Mucosa of descending colon (tissue), 3 donors: ENCODE results near the gene ERGIC1. TPM values are rescaled to one million over a fixed set of nuclear protein-coding genes. Genes with fewer than 3 reads are reported as not detected.

ENCODE experiments used
- ATAC-seq: fragments of 200-7000 bp; cut with Tn5 transposase; one replicate; pipeline ENCODE4 v1.9.1; 2020; ENCODE audit warnings: mild to moderate bottlenecking, moderate library complexity
- DNase-seq, 3 donors: peaks; one replicate each; pipeline ENCODE4 v3.0.0-alpha.2; 2020
- H3K36me3 ChIP-seq: fragments of 200-600 bp; one replicate; pipeline ENCODE4 v1.8.0; 2021; ENCODE audit warnings: low read depth, mild to moderate bottlenecking
- H3K4me1 ChIP-seq: fragments of 200-600 bp; one replicate; pipeline ENCODE4 v1.8.0; 2021; ENCODE audit warnings: low read depth, mild to moderate bottlenecking
- H3K4me3 ChIP-seq: fragments of 200-600 bp; one replicate; pipeline ENCODE4 v1.8.0; 2021; ENCODE audit warnings: mild to moderate bottlenecking
- H3K9me3 ChIP-seq: fragments of 200-600 bp; one replicate; pipeline ENCODE4 v1.8.0; 2021; ENCODE audit warnings: mild to moderate bottlenecking
- CTCF ChIP-seq: fragments of 200-600 bp; IDR thresholded peaks from one replicate; pipeline ENCODE4 v1.8.0; 2022; ENCODE audit warnings: antibody characterized with exemption, mild to moderate bottlenecking
- intact Hi-C, 2 donors: fragments of 100-400 bp; cut with DNase I in 1 of 2; cut with micrococcal nuclease in 1 of 2; formaldehyde crosslinking; loops; one replicate each; pipeline versions ENCODE4 v1.11.0 to v1.11.1; 2022; cut with DNase I, micrococcal nuclease
- total RNA-seq, 3 donors: library from RNA; stranded (reverse); fragmentation: NEBNext Ultra II Directional in 2 of 3; extraction: Animal tissue kit (Norgen Biotek cat#: 25700) in 2 of 3; gene quantifications; one replicate each; pipeline versions ENCODE4 v1.2.1 to v1.2.4, GENCODE V29; 2021 to 2023
- donor health status: DM: no; HTN: no; CAD: no; lungs with moderate emphysema.
- donor health status: DM: no; HTN: no; CAD: no.
- donor health status: DM: no; HTN: yes; CAD: no.

ERGIC1 gene
- total RNA-seq, 3 donors from 2014 or later, result 153 to 222 (median 199) TPM

- DNase-seq (peak; percentile 67 to 78 (median 67)), ATAC-seq (peak; percentile 65)
- intact Hi-C loops, result loop anchor here in 1 of 2 donors (10.0 kb wide), 1 partner anchor 129 kb away; the partner anchor contains the start of gene DUSP1
- Histone ChIP-seq H3K4me3 (no peak overlapping the region), H3K36me3 (peaks cover 6% of the 10 kb centered on the region), H3K9me3 (no peaks in the 10 kb centered on the region), H3K4me1 (peaks cover 30% of the 10 kb centered on the region)
- no peak for TF ChIP-seq CTCF
Measured at GRCh38 chr5:172903790-172904189, 69.7 kb downstream of the ERGIC1 start.

GRCh38 chr5:172904312-172904642 is 70.2 kb downstream of the ERGIC1 start:
- peaks cover 30% of the 10 kb centered on the region for H3K4me1 ChIP-seq
- DNase-seq, result no peak
- intact Hi-C loops, result loop anchor here in 1 of 2 donors (10.0 kb wide), 1 partner anchor 129 kb away; the partner anchor contains the start of gene DUSP1

GRCh38 chr5:172904643-172905345 is 70.7 kb downstream of the ERGIC1 start:
- intact Hi-C loops, result loop anchor here in 1 of 2 donors (10.0 kb wide), 1 partner anchor 130 kb away; the partner anchor contains the start of gene DUSP1
- peaks cover 4% of the 10 kb centered on the region for H3K36me3 ChIP-seq
- H3K4me3 ChIP-seq, result no peak overlapping the region
- H3K9me3 ChIP-seq, result no peaks in the 10 kb centered on the region
- no peak for TF ChIP-seq CTCF
- peaks cover 30% of the 10 kb centered on the region for H3K4me1 ChIP-seq
- ATAC-seq, result peak; percentile 90
- peak; percentile 89 to 90 (median 89) for DNase-seq

More at GRCh38 chr5:172904312-172904642, 70.2 kb downstream of the ERGIC1 start:
- TF ChIP-seq CTCF, result no peak
- peak; percentile 0 for ATAC-seq
- Histone ChIP-seq H3K4me3 (no peak overlapping the region), H3K9me3 (no peaks in the 10 kb centered on the region), H3K36me3 (peaks cover 6% of the 10 kb centered on the region)

- Histone ChIP-seq H3K9me3 (no peaks in the 10 kb centered on the region), H3K36me3 (no peaks in the 10 kb centered on the region), H3K4me3 (no peak overlapping the region), H3K4me1 (peaks cover 30% of the 10 kb centered on the region)
- intact Hi-C loops, result loop anchor here in 1 of 2 donors (10.0 kb wide), 1 partner anchor 131 kb away; the partner anchor contains the start of gene DUSP1
- no peak for DNase-seq
- TF ChIP-seq CTCF, result no peak
- ATAC-seq, result no peak
Measured at GRCh38 chr5:172905346-172906140, 71.5 kb downstream of the ERGIC1 start.

- ATAC-seq (no peak), DNase-seq (no peak)
- H3K9me3 ChIP-seq, result no peaks in the 10 kb centered on the region
- H3K36me3 ChIP-seq, result no peaks in the 10 kb centered on the region
- H3K4me3 ChIP-seq, result no peak overlapping the region
- intact Hi-C loops, result loop anchor here in 1 of 2 donors (10.0 kb wide), 1 partner anchor 132 kb away; the partner anchor contains the start of gene DUSP1
- TF ChIP-seq CTCF, result no peak
- peaks cover 30% of the 10 kb centered on the region for H3K4me1 ChIP-seq
Measured at GRCh38 chr5:172906436-172906835, 72.4 kb downstream of the ERGIC1 start.
